Measurements from ENCODE around the gene IPO4. TPM values are rescaled to one million over a fixed set of nuclear protein-coding genes. Genes with fewer than 3 reads are reported as not detected.
"Not testable (repeated sequence)": the region's sequence is repeated elsewhere in the genome, so short reads cannot be mapped to it uniquely, and the experiment has no call there.

The IPO4 gene
- total RNA-seq, 2 donors from 2014 or later = 56.3 to 67.4 TPM

- no peaks in the 10 kb centered on the region for H3K27me3 ChIP-seq (ENCODE audit: control insufficient read depth, insufficient read depth, low read length, poor library complexity, severe bottlenecking)
- 92% methylated on average over 3 of the region's 4 CpGs; no CpG with 5 or more reads in 1 of the 2 experiments for WGBS, 2 experiments (ENCODE audit: insufficient coverage in 1 of 2, insufficient read length in 1 of 2)
These were observed 30.5 kb upstream of the IPO4 start for GRCh38 chr14:24219080-24219479.

GRCh38 chr14:24216876-24217275 lies 28.3 kb upstream of the IPO4 start:
- not testable (repeated sequence) for H3K9ac ChIP-seq (ENCODE audit: extremely low read depth, low read length, poor library complexity, severe bottlenecking); H3K36me3 Mint-ChIP-seq (ENCODE audit: low read depth); H3K4me1 ChIP-seq (ENCODE audit: control insufficient read depth, insufficient read depth, low read length); H3K9me3 Mint-ChIP-seq; H3K27ac Mint-ChIP-seq; H3K27me3 Mint-ChIP-seq (ENCODE audit: insufficient read depth); H3K27me3 ChIP-seq (ENCODE audit: control insufficient read depth, insufficient read depth, low read length, poor library complexity, severe bottlenecking); H3K9me3 ChIP-seq (ENCODE audit: control insufficient read depth, low read length); DNase-seq; H3K4me3 Mint-ChIP-seq; H3K4me3 ChIP-seq (ENCODE audit: low read length); H3K27ac ChIP-seq (ENCODE audit: low read depth, low read length)
- peaks cover 16% of the 10 kb centered on the region for H3K4me1 Mint-ChIP-seq
- no CpG with 5 or more reads among the region's 1 CpG for WGBS, 2 experiments (ENCODE audit: insufficient coverage in 1 of 2, insufficient read length in 1 of 2)
- peaks cover 15% of the 10 kb centered on the region for H3K36me3 ChIP-seq (ENCODE audit: control insufficient read depth, insufficient read depth, low read length)

More at GRCh38 chr14:24219080-24219479, 30.5 kb upstream of the IPO4 start:
- Mint-ChIP-seq H3K9me3 (no peaks in the 10 kb centered on the region), H3K27ac (no peak overlapping the region), H3K4me3 (no peak overlapping the region), H3K4me1 (peaks cover 10% of the 10 kb centered on the region), H3K27me3 (ENCODE audit: insufficient read depth) (no peaks in the 10 kb centered on the region), H3K36me3 (ENCODE audit: low read depth) (peaks cover 9% of the 10 kb centered on the region)
- Histone ChIP-seq H3K9ac (ENCODE audit: extremely low read depth, low read length, poor library complexity, severe bottlenecking) (no peak overlapping the region), H3K4me1 (ENCODE audit: control insufficient read depth, insufficient read depth, low read length) (no peaks in the 10 kb centered on the region), H3K27ac (ENCODE audit: low read depth, low read length) (no peak overlapping the region), H3K9me3 (ENCODE audit: control insufficient read depth, low read length) (no peaks in the 10 kb centered on the region), H3K4me3 (ENCODE audit: low read length) (no peak overlapping the region), H3K36me3 (ENCODE audit: control insufficient read depth, insufficient read depth, low read length) (peaks cover 15% of the 10 kb centered on the region)
- no peak for DNase-seq
- no peak for TF ChIP-seq CTCF (conservative IDR thresholded peaks at IDR 0.05)

- Histone ChIP-seq H3K36me3 (ENCODE audit: control insufficient read depth, insufficient read depth, low read length) (peaks cover 20% of the 10 kb centered on the region), H3K9ac (ENCODE audit: extremely low read depth, low read length, poor library complexity, severe bottlenecking) (no peak overlapping the region), H3K9me3 (ENCODE audit: control insufficient read depth, low read length) (no peaks in the 10 kb centered on the region), H3K27me3 (ENCODE audit: control insufficient read depth, insufficient read depth, low read length, poor library complexity, severe bottlenecking) (no peaks in the 10 kb centered on the region), H3K27ac (ENCODE audit: low read depth, low read length) (no peak overlapping the region), H3K4me1 (ENCODE audit: control insufficient read depth, insufficient read depth, low read length) (peaks cover 3% of the 10 kb centered on the region), H3K4me3 (ENCODE audit: low read length) (no peak overlapping the region)
- WGBS, 2 experiments (ENCODE audit: insufficient coverage in 1 of 2, insufficient read length in 1 of 2) = 92 to 94% methylated on average over 1 to 2 of the region's 2 CpGs
- peaks cover 13% of the 10 kb centered on the region for H3K36me3 Mint-ChIP-seq (ENCODE audit: low read depth)
- no peaks in the 10 kb centered on the region for H3K27me3 Mint-ChIP-seq (ENCODE audit: insufficient read depth)
- no peaks in the 10 kb centered on the region for H3K9me3 Mint-ChIP-seq
- no peak for TF ChIP-seq CTCF (conservative IDR thresholded peaks at IDR 0.05)
- no peak for DNase-seq
- peaks cover 16% of the 10 kb centered on the region for H3K4me1 Mint-ChIP-seq
- peak overlapping the region; percentile 92 for H3K4me3 Mint-ChIP-seq
- peak overlapping the region; percentile 96 for H3K27ac Mint-ChIP-seq
These were observed 27.7 kb upstream of the IPO4 start for GRCh38 chr14:24216345-24216699.

Data from endodermal cell (in vitro differentiated cells).